Activated CD8-positive, alpha-beta memory T cell treated with anti-CD3 and anti-CD28 coated beads, Interleukin-2, amount 50 U/mL, for 24 hours (primary cell): Measurements from ENCODE around the gene HACD2.
"Not testable (repeated sequence)": the region's sequence is repeated elsewhere in the genome, so short reads cannot be mapped to it uniquely, and the experiment has no call there.

ENCODE experiments used
- DNase-seq: peaks from one replicate; pipeline ENCODE4 v3.0.0-alpha.2; 2020; ENCODE audit errors: extremely low read depth

The HACD2 gene

DNA sequence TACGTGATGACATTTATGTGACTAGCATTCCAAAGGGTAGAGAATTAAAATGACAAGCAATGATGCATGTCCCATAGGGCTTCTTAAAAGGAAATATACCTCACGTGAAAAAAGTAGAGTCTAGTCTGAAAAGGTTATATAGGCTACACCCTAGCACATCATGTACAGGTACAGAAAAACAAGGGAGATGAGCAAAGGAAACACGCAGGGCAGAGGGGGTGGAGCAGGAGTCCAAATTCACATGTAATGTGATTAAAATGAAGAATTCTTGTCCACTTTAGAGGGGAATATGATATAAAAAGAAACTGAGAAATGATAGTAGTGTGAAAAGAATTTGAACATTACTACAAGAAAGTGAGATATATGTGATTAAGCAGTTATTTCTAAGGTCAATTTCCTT, 59.4 kb downstream of the HACD2 start:
- DNase-seq, result no peak

DNA sequence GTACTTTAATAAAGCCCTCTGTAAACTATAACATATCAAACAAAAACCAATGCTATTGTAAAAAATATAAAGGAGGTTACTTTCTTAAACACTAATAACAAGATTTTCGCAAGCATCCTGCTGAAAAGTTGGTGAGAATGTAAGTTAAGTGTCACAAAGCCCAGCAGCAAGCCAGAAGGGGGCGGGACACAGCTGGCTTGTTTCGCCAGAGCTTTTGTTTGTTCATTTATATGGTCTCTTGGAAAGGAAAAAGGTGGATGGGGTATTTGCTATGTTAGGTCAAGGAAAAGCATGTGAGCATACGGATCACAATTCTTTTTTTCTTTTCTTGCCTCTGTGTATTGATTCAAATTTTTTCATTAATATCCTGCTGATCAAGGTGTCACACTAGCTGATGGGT, 59.9 kb downstream of the HACD2 start:
- DNase-seq, result no peak

DNA sequence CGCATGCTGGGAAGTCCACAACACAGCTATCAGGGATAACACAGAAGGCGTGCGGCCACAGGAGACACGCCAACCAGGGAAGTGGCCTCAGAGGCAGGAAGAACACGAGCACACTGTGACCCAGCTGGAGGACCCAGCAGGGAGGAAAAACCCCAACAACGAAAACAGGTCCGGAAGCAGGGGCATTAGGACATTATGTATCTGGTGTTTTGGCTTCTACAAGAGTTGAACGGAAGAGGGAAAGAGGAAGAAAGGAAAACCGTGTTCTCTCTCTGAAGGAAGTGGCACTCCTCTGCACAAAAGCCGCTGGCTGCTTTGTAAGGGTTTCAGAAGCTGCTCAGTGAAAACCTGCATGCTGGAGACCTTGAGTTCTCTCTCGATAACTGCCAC, 61.8 kb downstream of the HACD2 start:
- DNase-seq, result no peak

DNA sequence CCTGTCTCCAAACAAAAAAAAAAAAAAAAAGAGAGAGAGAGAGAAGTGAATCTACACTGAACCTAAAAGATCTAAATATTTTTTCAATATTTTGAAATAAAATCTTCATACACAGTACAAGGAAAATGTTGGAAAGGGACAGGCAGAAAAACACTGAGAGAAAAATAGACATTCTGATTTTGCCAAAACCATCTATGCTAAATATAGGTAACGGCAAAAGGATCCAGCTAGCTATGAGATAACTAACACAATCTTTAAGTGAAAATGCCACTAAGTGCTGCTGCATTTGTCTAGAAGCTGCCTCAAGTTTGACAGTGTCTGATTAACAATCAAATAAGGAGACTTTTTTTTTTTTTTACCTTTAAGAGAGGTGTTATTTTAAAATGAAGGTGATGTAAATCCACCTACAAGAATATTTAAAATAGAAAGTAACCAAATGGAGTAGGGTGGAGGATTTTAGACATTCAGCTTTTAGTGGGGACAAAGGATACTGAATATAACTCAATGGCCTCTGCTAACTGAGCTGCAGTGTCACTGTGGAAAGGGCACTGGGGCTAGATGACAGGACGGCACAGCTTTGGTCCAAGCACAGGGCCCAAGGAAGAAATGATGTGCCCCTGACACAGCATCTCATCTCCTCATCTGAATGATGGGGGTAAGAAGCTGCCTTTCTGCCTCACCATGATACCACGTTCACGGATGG, 62.4 kb downstream of the HACD2 start:
- DNase-seq, result no peak

DNA sequence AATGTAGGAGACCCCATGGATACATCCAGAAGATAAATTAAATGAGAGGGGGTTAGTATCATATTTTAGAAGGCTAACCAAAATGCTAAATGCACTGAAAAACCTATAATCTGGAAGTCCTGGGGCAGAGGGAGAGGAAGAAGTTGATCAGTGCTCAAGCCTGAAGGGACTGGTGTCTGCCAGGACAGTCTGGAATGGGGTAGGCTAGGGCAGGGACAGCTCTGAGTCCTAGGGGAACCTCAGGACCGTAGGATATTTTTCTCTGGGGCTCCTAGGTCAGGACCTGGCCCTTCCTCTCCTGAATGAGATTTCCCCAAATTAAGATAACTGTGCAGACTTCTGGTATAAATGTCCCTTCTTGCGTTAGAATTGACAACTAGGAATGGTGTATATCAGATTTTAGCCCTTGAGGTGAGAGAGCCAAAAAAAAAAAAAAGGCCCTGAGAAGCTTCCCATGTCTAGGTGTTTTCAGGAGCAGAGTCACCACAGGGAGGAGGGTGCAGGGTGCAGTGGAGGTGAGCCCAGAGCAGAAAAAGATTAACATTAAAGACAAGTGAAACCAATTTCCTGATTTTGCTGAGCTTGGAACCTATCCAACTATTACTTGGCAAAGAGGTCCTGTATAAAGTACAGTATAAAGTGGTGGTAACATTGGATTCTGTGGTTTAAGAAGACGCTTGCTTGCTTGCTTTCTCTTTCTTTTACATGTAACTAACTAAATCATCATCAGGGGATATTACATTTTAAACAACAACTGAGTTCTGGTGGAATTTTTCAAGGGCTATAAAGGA, 63.5 kb downstream of the HACD2 start:
- no peak for DNase-seq

DNA sequence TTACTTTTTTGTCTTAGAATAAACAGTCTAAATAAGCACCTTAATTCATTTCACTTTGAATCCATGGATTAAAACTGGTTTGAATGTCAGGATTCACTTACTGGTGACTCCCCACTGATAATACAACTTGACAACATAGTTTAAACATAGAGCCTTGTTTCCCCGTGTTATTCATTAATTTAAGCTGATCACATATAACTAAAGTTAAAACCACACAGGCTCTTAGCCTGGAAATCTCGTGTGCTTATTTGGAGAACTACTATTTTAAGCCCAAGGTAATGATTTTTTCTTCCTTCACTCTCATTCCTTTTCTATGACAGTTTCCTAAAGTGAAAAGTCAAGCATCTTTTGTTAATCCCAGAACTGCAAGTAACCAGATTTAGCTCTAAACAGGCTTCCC, 64.2 kb downstream of the HACD2 start:
- DNase-seq, result no peak

DNA sequence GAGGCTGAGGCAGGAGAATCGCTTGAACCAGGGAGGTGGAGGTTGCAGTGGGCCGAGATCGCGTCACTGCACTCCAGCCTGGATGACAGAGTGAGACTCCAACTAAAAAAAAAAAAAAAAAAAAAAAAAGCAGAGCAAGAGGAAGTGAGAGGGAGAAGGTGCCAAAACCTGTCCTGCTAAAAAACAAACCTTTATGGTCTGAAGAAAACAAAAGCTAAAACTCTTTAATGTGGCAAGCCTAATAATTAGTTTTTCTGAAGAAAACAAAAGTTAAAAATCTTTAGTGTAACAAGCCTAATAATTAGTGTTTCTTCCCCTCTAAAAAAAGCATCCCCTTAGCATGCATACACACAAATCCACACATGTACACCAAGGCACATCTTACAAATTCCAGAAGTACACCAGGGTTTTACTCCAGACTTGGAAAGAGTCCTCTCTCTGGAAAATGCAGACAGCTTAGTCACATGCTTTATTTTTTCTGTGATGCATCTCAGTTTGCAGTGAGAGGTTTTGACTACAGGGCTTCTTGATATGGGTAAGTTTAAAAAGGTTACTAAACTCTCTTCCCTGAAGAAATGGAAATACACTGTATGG, 65.9 kb downstream of the HACD2 start:
- DNase-seq, result no peak

DNA sequence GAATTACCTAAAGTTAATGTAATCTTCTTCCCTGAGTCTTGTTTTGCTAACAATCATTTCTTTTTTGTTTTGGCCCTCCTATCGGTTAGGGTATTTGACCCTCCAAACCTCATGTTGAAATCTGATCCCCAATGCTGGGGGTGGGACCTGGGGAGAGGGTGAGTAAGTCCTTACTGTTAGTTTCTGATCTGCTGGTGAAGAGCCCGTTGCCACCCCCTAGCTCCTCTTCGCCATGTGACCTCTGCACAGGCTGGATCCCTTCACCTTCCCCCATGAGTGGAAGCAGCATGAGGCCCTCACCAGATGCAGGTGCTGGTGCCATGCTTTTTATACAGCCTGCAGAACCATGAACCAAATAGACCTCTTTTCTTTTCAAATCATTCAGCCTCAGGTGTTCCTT, 73.1 kb downstream of the HACD2 start:
- no peak for DNase-seq

DNA sequence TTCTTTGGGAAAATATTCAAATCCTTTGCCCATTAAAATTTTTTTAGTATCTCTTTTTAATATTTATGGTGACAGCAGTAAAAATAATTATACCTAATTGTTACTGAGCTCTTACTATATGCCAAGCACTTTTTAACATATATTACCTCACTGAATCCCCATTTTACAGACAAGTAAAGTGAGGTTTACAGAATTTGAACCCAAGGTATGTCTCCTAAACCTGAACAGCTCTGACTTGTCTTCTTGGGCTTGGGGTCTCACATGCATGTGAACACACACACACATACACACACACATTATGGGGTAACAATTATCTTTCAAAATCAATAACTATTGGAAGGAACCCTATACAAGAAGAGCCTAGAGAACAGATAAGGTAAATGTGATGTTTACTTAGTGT, 73.8 kb downstream of the HACD2 start:
- DNase-seq, result no peak

DNA sequence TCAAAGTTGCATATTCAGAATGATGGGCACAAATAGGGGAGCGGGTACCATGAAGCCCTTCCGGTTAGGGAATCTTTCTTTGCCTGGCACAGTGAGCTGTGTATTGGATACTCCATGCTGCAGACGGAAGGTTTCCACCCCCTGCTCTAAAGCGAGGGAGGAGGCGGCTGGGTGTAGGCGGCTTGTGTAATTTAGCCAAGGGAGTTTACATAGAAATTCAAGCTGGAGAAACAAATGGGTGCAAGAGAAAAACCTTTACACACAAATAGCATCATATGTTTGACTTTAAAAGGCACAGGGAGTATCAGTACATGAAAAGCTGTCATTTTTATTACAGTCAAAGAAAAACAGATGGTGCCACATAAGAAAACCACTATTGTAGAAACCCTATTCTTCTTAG, 76.7 kb downstream of the HACD2 start:
- no peak for DNase-seq

DNA sequence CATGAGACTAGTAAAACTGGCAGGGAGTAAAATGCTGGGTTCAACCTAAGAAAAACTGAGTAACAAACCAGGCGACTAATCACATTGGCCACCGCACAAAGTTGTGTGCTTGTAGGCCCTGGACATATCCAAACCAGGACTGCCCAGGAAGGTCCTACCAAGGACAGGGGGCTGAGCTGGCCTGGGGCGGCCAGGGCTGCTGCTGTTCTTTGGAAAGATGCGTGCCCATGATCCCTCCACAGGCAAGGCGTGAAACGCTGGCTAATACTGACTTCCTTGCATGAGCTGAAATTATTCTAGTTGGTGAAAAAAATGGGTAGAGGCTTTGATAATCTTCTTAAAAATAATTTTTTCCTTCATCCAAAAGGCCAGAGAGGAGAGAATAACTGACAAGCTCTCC, 79.0 kb downstream of the HACD2 start:
- DNase-seq, result no peak

DNA sequence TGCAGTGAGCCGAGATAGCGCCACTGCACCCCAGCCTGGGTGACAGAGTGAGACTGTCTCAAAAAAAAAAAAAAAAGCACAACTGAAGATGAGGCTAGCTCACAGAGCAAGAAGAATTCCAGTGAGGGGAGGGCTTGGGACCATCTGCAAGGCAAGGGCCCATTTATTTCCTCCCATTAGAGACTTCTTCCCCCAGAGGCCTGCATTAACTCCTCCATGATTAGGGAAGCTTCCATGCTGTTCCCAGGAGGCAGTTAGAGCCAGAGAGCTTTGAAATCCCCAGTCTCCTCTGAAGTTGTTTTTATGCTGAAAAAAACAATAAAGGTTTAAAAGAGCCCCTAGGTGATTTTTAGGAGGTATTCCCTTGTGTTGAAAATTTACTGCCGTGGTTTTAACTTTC, 81.7 kb downstream of the HACD2 start:
- DNase-seq, result no peak

DNA sequence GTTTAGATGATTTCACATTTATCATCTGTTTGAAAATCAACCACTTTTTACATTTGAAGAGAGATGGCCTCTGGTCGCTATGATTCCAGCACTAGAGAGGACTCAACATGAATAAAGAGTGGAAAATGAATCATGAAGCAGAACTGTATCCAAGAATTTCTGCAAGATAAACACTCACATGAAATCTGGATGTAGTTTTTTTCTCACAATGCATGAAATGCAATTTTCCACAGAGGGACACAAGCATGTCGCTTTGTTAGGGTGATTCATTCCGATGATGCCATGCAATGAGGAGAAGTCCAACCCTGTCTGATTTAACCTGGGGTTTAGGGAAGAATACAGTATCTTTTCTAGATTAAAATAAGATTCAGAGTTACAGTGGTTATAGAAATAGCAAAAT, 85.5 kb downstream of the HACD2 start:
- DNase-seq, result no peak

DNA sequence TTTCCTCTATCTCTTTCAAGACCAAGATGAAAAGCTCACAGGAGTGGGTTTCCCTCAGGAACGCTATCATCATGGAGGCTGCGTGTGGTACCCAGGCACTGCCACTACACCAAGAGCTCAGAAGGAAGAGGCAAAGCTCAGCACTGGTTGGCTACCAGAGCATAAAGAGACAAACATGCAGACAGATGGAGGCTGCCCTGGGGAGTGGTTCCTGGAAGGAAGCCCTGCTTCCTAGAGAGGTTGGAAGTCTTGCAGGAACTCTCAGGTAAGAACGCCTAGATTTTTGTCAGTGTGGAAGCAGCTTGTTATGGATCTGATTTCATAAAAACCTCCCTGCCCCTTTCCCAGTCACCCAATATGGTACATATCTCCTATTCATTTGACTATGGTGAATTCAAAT, 86.1 kb downstream of the HACD2 start:
- DNase-seq, result no peak

DNA sequence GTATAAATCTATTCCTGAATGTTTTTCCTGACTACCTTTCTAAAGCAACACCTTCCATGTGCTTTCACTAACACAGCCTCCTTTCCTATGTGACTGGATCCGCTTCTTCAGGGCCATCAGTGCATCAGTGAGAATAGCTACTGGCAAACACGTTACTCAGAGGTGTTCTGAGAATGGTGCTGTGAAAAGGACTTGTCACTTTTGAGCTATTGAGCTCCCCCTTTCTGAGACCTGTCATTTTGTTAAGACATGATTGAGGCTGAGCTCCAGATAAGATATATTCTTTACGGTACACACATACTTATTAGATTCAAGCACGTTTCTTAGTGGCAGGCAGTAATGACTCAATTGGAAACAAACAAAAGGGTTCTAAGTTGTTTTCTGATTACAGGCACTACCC, 90.9 kb downstream of the HACD2 start:
- DNase-seq, result no peak

DNA sequence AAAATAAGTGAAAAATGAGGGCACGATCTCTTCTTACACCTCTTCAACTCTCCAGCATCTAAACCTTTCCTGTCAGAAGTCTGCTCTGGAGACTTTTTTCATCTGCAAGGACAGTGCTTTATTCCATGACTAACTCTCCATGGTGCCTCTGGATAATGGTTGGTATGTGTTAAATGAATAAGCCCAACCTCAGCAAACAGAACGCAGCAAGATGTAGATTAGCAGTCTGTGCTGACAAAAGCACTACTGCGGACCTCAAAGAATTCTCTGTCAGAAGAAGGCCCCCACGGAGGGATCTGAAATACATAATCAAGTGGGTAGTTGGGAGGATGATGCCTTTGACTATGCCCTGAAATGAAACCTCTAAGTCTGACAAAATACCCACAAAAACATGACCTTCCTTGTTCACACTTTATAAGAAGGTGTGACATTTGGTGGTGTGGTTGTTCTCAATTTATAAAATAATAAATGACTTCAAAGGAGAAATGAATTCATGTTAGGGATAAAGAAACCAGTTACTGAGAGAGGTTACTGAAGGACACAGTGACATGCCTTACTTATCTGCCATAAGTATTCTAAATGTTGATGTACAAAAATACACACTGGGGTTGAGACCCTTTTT, 92.8 kb downstream of the HACD2 start:
- DNase-seq, result no peak

DNA sequence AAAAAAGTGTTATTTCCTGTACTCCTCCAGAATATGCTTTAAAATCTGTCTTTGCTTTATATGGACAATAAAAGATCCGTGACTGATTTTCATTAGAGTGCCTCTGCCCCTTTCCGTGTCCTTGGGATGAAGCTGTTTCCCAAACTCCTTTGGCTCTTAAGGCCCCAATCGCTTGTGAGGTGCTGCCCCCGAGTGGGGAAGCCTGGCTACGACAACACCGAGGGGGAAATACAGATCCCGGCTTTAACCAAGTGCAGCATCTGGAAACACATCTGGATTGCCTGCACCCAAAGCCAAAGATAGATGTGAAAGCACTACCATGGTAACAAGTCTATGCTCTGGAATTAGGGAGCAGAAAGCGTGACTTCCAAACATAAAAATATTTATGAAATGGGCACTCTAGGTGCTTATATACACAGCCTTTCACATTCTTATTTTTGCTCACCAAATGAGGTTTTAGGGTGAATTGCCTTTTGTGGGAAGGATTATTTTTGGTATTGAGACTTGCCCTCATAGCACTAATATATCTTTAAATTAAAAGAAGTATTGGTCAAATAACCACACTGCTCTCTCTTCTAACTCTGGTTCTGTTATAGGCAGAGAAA, 95.4 kb downstream of the HACD2 start:
- no peak for DNase-seq

DNA sequence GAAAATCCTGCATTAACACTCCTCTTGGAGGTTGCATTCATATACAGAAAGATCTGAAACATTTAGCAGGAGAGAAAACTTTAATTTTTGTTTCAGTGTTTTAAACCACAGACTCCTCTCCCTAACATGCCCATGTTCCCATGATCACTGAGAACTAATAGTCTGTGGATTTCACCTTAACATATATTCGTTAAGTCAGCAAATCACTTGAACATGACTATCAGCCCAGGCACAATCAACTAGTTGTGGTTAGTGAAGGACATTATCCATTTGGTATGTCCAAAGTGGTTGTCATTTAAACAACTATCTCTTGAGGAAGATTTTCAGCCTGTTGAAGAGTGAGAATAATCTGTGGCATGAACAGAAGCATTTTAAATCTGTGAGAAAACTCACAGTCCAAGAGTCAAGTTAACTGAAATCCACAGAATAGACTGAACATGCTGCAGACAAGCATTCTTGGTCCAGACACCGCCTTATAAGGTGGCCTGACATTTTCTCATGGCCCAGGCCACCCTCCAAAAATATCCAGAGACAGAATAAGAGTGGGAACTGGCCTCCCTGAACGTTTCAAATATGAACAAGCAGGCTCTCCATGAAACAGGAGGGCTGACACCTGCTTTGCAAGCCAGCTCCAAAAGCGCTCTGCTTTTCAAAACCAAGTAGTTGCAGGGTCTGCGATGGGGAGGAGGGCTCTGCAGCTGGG, 96.1 kb downstream of the HACD2 start:
- no peak for DNase-seq

DNA sequence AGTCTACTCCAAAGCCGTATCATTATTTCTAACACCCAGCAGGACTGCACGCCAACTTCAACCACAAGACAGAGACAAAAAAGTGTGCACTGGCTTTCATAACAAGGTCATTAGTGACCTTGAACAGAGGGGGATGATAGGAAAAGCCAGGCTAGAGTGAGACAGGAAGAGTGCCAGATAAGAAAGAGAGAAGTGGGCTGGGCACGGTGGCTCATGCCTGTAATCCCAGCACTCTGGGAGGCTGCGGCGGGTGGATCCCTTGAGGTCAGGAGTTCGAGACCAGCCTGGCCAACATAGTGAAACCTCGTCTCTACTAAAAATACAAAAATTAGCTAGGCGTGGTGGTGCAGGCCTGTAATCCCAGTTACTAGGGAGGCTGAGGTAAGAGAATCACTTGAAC, 97.8 kb downstream of the HACD2 start:
- DNase-seq, result not testable (repeated sequence)

DNA sequence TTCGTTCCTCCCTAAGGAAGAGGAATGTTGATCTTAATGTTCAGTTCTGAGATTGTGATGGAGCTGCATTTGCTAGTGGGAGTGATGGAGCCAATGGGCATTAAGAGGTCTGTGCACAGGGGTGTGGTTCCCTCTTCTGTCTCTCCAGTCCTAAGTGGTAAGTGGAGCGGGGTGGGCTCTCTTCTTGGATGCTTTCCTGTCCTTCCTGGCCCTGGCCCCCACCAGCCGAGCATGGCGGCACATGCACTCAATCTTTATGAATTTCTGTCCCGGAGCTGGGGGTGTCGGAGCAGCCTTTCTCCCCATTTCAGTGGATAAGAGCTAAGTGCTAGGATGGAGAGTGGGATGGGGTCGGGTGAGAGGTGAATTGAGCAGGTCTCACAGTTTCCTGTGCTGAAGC, 98.4 kb downstream of the HACD2 start:
- DNase-seq, result no peak

DNA sequence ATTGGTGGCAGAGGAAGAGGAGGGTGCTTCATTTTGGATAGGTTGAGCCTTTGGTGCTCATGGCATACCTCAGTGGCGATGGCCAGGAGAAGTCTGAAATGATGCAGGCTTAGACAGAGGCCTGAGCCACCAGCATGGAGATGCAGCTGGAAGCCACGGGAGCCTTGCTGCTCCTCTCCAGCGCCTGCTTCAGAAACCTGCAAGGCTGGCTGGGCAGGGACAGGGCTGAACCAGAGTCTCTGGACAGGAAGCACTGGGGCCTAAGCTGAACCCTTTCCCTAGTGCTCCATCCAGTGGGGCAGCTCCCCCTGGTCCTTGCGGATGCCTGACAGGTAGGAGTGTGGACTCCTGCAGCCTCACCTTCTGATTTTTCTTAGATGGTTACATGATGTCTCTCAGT, 99.3 kb downstream of the HACD2 start:
- no peak for DNase-seq

DNA sequence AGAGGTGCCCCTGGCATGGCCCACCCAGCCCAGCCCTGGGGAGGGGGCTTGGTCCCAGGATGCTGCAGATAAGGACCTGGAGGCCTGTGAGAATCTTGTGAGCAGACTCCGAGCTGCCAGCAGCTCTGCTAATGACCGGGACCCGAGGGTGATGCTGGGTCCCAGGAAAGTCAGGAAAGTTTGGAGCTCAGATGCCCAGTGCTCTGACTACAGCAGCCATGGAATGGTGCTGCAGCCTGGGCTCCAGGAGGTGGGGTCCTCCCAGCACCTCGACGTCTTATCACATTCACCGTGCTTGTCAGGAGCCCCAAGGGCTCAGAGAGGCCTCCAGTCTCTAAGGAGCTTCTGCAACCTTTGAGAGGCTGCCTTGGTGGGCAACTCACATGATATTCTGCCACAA, 101.7 kb downstream of the HACD2 start:
- no peak for DNase-seq
